ENCODE data around the gene CMSS1.

The CMSS1 gene

GRCh38 chr3:100040451-100041225 lies 223.0 kb downstream of the CMSS1 start:
- peak overlapping the region; percentile 92 for H3K27ac ChIP-seq
- H3K4me2 ChIP-seq (ENCODE audit: low read length) = no peak overlapping the region
- peaks cover 25% of the 10 kb centered on the region for H3K4me1 ChIP-seq
- no peak overlapping the region for H3K9ac ChIP-seq
- H3K36me3 ChIP-seq (ENCODE audit: control insufficient read depth, insufficient read depth, low read length) = no peaks in the 10 kb centered on the region
- H3K4me3 ChIP-seq (ENCODE audit: low read depth, low read length) = no peak overlapping the region
- TF ChIP-seq CTCF (IDR thresholded peaks at IDR 0.05) = no peak
- H3K27me3 ChIP-seq (ENCODE audit: control insufficient read depth, insufficient read depth, low read length) = no peaks in the 10 kb centered on the region
- peak overlapping the region; percentile 59 for H2AFZ ChIP-seq
- H3K9me3 ChIP-seq (ENCODE audit: control insufficient read depth, low read length) = no peaks in the 10 kb centered on the region
- H3K79me2 ChIP-seq = no peaks in the 10 kb centered on the region

- H3K4me3 ChIP-seq (ENCODE audit: low read depth, low read length) = no peak overlapping the region
- no peaks in the 10 kb centered on the region for H3K9me3 ChIP-seq (ENCODE audit: control insufficient read depth, low read length)
- TF ChIP-seq CTCF (IDR thresholded peaks at IDR 0.05) = no peak
- H2AFZ ChIP-seq = peak overlapping the region; percentile 59
- no peak overlapping the region for H3K9ac ChIP-seq
- no peak overlapping the region for H3K4me2 ChIP-seq (ENCODE audit: low read length)
- no peaks in the 10 kb centered on the region for H3K27me3 ChIP-seq (ENCODE audit: control insufficient read depth, insufficient read depth, low read length)
- peak overlapping the region; percentile 92 for H3K27ac ChIP-seq
- no peaks in the 10 kb centered on the region for H3K36me3 ChIP-seq (ENCODE audit: control insufficient read depth, insufficient read depth, low read length)
- H3K79me2 ChIP-seq = no peaks in the 10 kb centered on the region
- peaks cover 31% of the 10 kb centered on the region for H3K4me1 ChIP-seq
Measured at GRCh38 chr3:100041328-100041749, 223.7 kb downstream of the CMSS1 start.

GRCh38 chr3:100042166-100042981 lies 224.7 kb downstream of the CMSS1 start:
- no peaks in the 10 kb centered on the region for H3K36me3 ChIP-seq (ENCODE audit: control insufficient read depth, insufficient read depth, low read length)
- no peak overlapping the region for H3K4me2 ChIP-seq (ENCODE audit: low read length)
- H3K4me1 ChIP-seq = peaks cover 31% of the 10 kb centered on the region
- peak overlapping the region; percentile 59 for H2AFZ ChIP-seq
- H3K27me3 ChIP-seq (ENCODE audit: control insufficient read depth, insufficient read depth, low read length) = no peaks in the 10 kb centered on the region
- no peaks in the 10 kb centered on the region for H3K79me2 ChIP-seq
- H3K9ac ChIP-seq = no peak overlapping the region
- TF ChIP-seq CTCF (IDR thresholded peaks at IDR 0.05) = no peak
- no peak overlapping the region for H3K4me3 ChIP-seq (ENCODE audit: low read depth, low read length)
- peak overlapping the region; percentile 92 for H3K27ac ChIP-seq
- H3K9me3 ChIP-seq (ENCODE audit: control insufficient read depth, low read length) = no peaks in the 10 kb centered on the region

GRCh38 chr3:100043271-100043670 lies 225.6 kb downstream of the CMSS1 start:
- H3K9me3 ChIP-seq (ENCODE audit: control insufficient read depth, low read length) = no peaks in the 10 kb centered on the region
- H3K9ac ChIP-seq = no peak overlapping the region
- H3K4me3 ChIP-seq (ENCODE audit: low read depth, low read length) = no peak overlapping the region
- H3K79me2 ChIP-seq = no peaks in the 10 kb centered on the region
- no peaks in the 10 kb centered on the region for H3K36me3 ChIP-seq (ENCODE audit: control insufficient read depth, insufficient read depth, low read length)
- H3K27ac ChIP-seq = peak overlapping the region; percentile 92
- H3K27me3 ChIP-seq (ENCODE audit: control insufficient read depth, insufficient read depth, low read length) = no peaks in the 10 kb centered on the region
- H3K4me1 ChIP-seq = peaks cover 33% of the 10 kb centered on the region
- peak overlapping the region; percentile 59 for H2AFZ ChIP-seq
- no peak overlapping the region for H3K4me2 ChIP-seq (ENCODE audit: low read length)
- TF ChIP-seq CTCF (IDR thresholded peaks at IDR 0.05) = no peak
